PC-9 (cell line): ENCODE measurements around the gene FGF19.

Source experiments
- EZH2 ChIP-seq: fragments of 200-600 bp; sonication (generic); IDR thresholded peaks from 2 replicates; pipeline ENCODE4 v1.8.0; 2017; ENCODE audit warnings: antibody characterized with exemption, low read depth
- TF ChIP-seq, protein P1 (sequence below): fragments of 200-600 bp; sonication (generic); conservative IDR thresholded peaks from 2 replicates; pipeline ENCODE4 v1.6.1; 2017; ENCODE audit warnings: mixed run types, antibody characterized with exemption, mild to moderate bottlenecking, moderate library complexity

DNA sequence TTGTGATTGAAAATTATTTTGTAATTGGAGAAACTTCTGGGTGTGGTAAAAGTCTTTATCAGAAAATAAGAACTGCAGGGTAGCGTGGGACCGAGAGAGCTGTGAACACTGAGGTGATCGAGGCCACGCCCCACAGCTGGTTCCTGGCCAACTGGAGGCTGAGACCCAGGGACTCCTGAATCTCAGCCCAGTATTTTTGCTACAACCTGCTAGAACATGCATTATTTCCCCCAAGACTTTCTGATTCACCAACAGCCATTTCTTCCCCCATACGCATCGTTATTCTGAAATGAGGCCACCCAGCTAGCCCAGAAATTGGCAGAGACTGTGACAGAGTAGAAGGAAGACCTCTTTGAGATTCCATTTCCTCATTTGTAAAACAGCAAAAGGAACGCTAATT, 3.4 kb upstream of the FGF19 start:
- TF ChIP-seq, protein P1, sequence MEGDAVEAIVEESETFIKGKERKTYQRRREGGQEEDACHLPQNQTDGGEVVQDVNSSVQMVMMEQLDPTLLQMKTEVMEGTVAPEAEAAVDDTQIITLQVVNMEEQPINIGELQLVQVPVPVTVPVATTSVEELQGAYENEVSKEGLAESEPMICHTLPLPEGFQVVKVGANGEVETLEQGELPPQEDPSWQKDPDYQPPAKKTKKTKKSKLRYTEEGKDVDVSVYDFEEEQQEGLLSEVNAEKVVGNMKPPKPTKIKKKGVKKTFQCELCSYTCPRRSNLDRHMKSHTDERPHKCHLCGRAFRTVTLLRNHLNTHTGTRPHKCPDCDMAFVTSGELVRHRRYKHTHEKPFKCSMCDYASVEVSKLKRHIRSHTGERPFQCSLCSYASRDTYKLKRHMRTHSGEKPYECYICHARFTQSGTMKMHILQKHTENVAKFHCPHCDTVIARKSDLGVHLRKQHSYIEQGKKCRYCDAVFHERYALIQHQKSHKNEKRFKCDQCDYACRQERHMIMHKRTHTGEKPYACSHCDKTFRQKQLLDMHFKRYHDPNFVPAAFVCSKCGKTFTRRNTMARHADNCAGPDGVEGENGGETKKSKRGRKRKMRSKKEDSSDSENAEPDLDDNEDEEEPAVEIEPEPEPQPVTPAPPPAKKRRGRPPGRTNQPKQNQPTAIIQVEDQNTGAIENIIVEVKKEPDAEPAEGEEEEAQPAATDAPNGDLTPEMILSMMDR: no peak
- no peak for TF ChIP-seq EZH2
